OCI-LY7 (cell line): Measurements from ENCODE around the gene MSRB3. TPM values are rescaled to one million over a fixed set of nuclear protein-coding genes. Genes with fewer than 3 reads are reported as not detected.

Source experiments
- BruUV-seq: library from RNA; stranded (reverse); fragments of 400-500 nt; replicated peaks from 2 replicates; lab custom pipeline; 2021; lab: Mats Ljungman, UMichigan
- CTCF ChIA-PET: fragments of 300-600 bp; sonication (Branson Sonifier 250); formaldehyde crosslinking; loops from one replicate; lab custom pipeline; 2022; ENCODE audit warnings: antibody characterized with exemption; ENCODE audit not compliant: unreplicated experiment; lab: Charles Lee
- POLR2A ChIA-PET: fragments of 300-600 bp; sonication (Branson Sonifier 250); formaldehyde crosslinking; loops from one replicate; lab custom pipeline; 2022; ENCODE audit warnings: antibody characterized with exemption; lab: Charles Lee
- DNase-seq: peaks from one replicate; pipeline ENCODE4 v3.0.0-alpha.2; 2015; ENCODE audit warnings: low spot score
- H2AFZ ChIP-seq: fragments of 200-600 bp; sonication (generic), shearing (Covaris generic); 2 replicates; pipeline ENCODE4 v1.6.1; 2014; ENCODE audit warnings: mild to moderate bottlenecking, antibody characterized with exemption, low read length, moderate library complexity
- H3K27ac ChIP-seq: fragments of 200-600 bp; sonication (generic); 2 replicates; pipeline ENCODE4 v1.5.1; 2014; ENCODE audit warnings: mixed run types, low read depth, mild to moderate bottlenecking, moderate library complexity, low read length, inconsistent platforms; ENCODE audit not compliant: poor library complexity, severe bottlenecking
- H3K36me3 ChIP-seq: fragments of 200-600 bp; sonication (generic); 2 replicates; pipeline ENCODE4 v1.6.1; 2014; ENCODE audit warnings: mild to moderate bottlenecking, antibody characterized with exemption, low read length, moderate library complexity, mixed read lengths; ENCODE audit not compliant: insufficient read depth
- H3K4me1 ChIP-seq: fragments of 200-600 bp; sonication (generic); 2 replicates; pipeline ENCODE4 v1.5.1; 2014; ENCODE audit warnings: mild to moderate bottlenecking, low read length; ENCODE audit not compliant: insufficient read depth, poor library complexity, severe bottlenecking
- H3K4me2 ChIP-seq: fragments of 200-600 bp; sonication (generic); 2 replicates; pipeline ENCODE4 v1.6.1; 2014; ENCODE audit warnings: mild to moderate bottlenecking, low read length
- H3K4me3 ChIP-seq: fragments of 200-600 bp; sonication (generic); 2 replicates; pipeline ENCODE4 v1.5.1; 2014; ENCODE audit warnings: mild to moderate bottlenecking, low read depth, low read length; ENCODE audit not compliant: poor library complexity, severe bottlenecking
- H3K79me2 ChIP-seq: fragments of 200-600 bp; sonication (generic); 2 replicates; pipeline ENCODE4 v1.6.1; 2016; ENCODE audit warnings: low read depth, mild to moderate bottlenecking, low read length, moderate library complexity, mixed read lengths; ENCODE audit not compliant: insufficient read depth
- H3K9me2 ChIP-seq: fragments of 200-600 bp; sonication (generic); 2 replicates; pipeline ENCODE4 v1.6.1; 2016; ENCODE audit warnings: mild to moderate bottlenecking, low read length, mixed read lengths; ENCODE audit not compliant: insufficient read depth
- H3K9me3 ChIP-seq: fragments of 200-600 bp; sonication (generic); 2 replicates; pipeline ENCODE4 v1.6.1; 2014; ENCODE audit warnings: mild to moderate bottlenecking, mixed run types, low read length, mixed read lengths
- H4K20me1 ChIP-seq: fragments of 200-600 bp; sonication (generic); 2 replicates; pipeline ENCODE4 v1.6.1; 2014; ENCODE audit warnings: mild to moderate bottlenecking, antibody characterized with exemption, low read length, moderate library complexity, mixed read lengths; ENCODE audit not compliant: insufficient read depth
- EZH2phosphoT487 ChIP-seq: fragments of 200-600 bp; sonication (generic); IDR thresholded peaks from 2 replicates; pipeline ENCODE4 v1.6.1; 2018; ENCODE audit warnings: low read depth, borderline replicate concordance, mild to moderate bottlenecking, mixed run types, antibody characterized with exemption, low read length, moderate library complexity, mixed read lengths
- intact Hi-C: fragments of 100-400 bp; cut with micrococcal nuclease; formaldehyde crosslinking; loops from one replicate; pipeline ENCODE4 v1.10.0; 2022; ENCODE audit not compliant: unreplicated experiment
- total RNA-seq, 2 experiments: library from RNA; depleted of rRNA in 1 of 2; stranded (reverse); fragments of >200 nt in 1 of 2; shearing (Covaris generic) in 1 of 2; gene quantifications; 2 replicates each; pipeline ENCODE4 v1.2.3, GENCODE V29; 2014 to 2022
- TF ChIP-seq, protein P1 (sequence below): fragments of 200-600 bp; sonication (generic); conservative IDR thresholded peaks from 2 replicates; pipeline ENCODE4 v1.5.1; 2014; ENCODE audit warnings: mild to moderate bottlenecking, antibody characterized with exemption, low read length, moderate library complexity, mixed read lengths

Gene MSRB3
- total RNA-seq, 2 experiments from 2014 or later: not detected

DNA sequence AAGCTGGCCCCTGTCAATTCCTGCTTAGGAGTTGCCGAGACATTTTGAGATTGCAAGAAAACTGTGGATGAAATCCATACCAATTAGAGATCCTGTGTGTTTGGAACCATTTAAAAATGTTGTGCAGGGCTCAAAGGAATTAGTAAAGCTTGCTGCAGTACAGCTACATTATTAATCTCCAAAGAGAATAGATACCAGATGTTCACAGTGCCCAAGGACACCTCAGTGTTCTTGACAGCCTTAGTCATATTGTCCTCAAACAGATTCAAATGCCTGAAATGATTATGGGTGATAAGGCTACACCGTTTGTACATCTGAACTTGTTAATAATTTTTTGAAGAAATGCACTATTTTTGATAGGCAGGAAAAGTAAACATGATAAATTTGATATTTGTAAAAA lies 164.6 kb downstream of the MSRB3 start:
- ChIA-PET CTCF (no interaction called here), POLR2A (interaction anchor here (1.1 kb wide), 1 partner anchor 11 kb away, joined by 3 read pairs; no protein-coding TSS in a partner anchor)
- no peak overlapping the region for H2AFZ ChIP-seq
- H3K9me3 ChIP-seq: no peaks in the 10 kb centered on the region
- TF ChIP-seq, protein P1, sequence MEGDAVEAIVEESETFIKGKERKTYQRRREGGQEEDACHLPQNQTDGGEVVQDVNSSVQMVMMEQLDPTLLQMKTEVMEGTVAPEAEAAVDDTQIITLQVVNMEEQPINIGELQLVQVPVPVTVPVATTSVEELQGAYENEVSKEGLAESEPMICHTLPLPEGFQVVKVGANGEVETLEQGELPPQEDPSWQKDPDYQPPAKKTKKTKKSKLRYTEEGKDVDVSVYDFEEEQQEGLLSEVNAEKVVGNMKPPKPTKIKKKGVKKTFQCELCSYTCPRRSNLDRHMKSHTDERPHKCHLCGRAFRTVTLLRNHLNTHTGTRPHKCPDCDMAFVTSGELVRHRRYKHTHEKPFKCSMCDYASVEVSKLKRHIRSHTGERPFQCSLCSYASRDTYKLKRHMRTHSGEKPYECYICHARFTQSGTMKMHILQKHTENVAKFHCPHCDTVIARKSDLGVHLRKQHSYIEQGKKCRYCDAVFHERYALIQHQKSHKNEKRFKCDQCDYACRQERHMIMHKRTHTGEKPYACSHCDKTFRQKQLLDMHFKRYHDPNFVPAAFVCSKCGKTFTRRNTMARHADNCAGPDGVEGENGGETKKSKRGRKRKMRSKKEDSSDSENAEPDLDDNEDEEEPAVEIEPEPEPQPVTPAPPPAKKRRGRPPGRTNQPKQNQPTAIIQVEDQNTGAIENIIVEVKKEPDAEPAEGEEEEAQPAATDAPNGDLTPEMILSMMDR: no peak
- no peak for TF ChIP-seq EZH2phosphoT487
- no peak overlapping the region for H3K27ac ChIP-seq
- no peak overlapping the region for H3K4me3 ChIP-seq
- intact Hi-C loops: no loop called here
- H3K36me3 ChIP-seq: no peaks in the 10 kb centered on the region
- H3K4me2 ChIP-seq: no peak overlapping the region
- DNase-seq: no peak
- H4K20me1 ChIP-seq: no peaks in the 10 kb centered on the region
- H3K9me2 ChIP-seq: no peaks in the 10 kb centered on the region
- BruUV-seq: no TSS peak
- no peaks in the 10 kb centered on the region for H3K79me2 ChIP-seq
- no peaks in the 10 kb centered on the region for H3K4me1 ChIP-seq

DNA sequence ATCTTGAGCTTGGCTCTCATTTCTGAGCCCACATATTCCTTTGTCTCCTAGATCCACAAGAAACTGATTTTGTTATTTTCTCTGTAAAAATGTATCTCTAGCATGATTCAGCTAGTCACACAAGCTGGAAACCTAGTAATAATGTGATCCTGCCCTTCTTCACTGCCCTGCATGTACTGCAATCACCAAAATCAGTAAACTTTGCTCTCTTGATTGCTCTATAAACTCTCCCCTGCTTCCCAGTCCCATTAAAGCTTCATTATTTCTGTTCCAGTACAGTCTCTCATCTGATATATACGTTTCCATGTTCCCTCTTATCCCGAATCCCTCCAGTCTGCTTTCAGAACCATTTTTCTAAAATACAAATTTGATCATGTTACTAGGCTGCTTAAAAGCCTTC lies 166.5 kb downstream of the MSRB3 start:
- H3K27ac ChIP-seq: no peak overlapping the region
- no peaks in the 10 kb centered on the region for H3K4me1 ChIP-seq
- TF ChIP-seq EZH2phosphoT487: no peak
- TF ChIP-seq, protein P1: no peak
- DNase-seq: no peak
- intact Hi-C loops: no loop called here
- H3K79me2 ChIP-seq: no peaks in the 10 kb centered on the region
- CTCF ChIA-PET: no interaction called here
- H3K36me3 ChIP-seq: no peaks in the 10 kb centered on the region
- no peak overlapping the region for H2AFZ ChIP-seq
- no peak overlapping the region for H3K4me2 ChIP-seq
- H3K9me2 ChIP-seq: no peaks in the 10 kb centered on the region
- no peak overlapping the region for H3K4me3 ChIP-seq
- no TSS peak for BruUV-seq
- POLR2A ChIA-PET: no interaction called here
- no peaks in the 10 kb centered on the region for H3K9me3 ChIP-seq
- H4K20me1 ChIP-seq: no peaks in the 10 kb centered on the region

DNA sequence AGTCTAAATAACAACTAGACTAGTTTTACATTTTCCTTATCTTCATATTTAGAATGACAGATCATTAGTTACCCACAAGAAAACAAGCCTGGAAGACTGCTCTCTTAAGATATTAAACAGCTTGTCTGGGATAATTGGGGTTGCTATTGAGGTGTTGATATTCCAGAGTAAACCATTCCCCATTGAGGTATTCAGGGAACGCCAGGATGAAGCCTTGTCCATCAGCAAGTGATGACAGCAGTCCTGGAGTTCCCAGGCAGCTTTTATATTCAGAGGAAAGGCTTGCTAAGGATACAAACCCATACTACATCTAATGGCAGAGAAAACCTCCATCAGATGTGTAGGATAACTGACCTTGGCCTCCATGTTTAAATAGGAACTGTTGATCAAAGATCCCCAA lies 168.4 kb downstream of the MSRB3 start:
- H4K20me1 ChIP-seq: no peaks in the 10 kb centered on the region
- H3K4me1 ChIP-seq: no peaks in the 10 kb centered on the region
- H3K9me3 ChIP-seq: no peaks in the 10 kb centered on the region
- intact Hi-C loops: no loop called here
- ChIA-PET POLR2A (interaction anchor here (0.6 to 0.7 kb wide), 2 partner anchors 20 to 737 kb away, joined by 3 read pairs; no protein-coding TSS in a partner anchor), CTCF (no interaction called here)
- no TSS peak for BruUV-seq
- H3K9me2 ChIP-seq: no peaks in the 10 kb centered on the region
- H3K4me3 ChIP-seq: no peak overlapping the region
- TF ChIP-seq, protein P1: no peak
- no peak for TF ChIP-seq EZH2phosphoT487
- H2AFZ ChIP-seq: no peak overlapping the region
- no peak for DNase-seq
- H3K4me2 ChIP-seq: no peak overlapping the region
- H3K36me3 ChIP-seq: no peaks in the 10 kb centered on the region
- no peak overlapping the region for H3K27ac ChIP-seq
- no peaks in the 10 kb centered on the region for H3K79me2 ChIP-seq
